ENCODE results near the gene OBP2B.
"Not testable (repeated sequence)": the region's sequence is repeated elsewhere in the genome, so short reads cannot be mapped to it uniquely, and the experiment has no call there.

Gene OBP2B

DNA sequence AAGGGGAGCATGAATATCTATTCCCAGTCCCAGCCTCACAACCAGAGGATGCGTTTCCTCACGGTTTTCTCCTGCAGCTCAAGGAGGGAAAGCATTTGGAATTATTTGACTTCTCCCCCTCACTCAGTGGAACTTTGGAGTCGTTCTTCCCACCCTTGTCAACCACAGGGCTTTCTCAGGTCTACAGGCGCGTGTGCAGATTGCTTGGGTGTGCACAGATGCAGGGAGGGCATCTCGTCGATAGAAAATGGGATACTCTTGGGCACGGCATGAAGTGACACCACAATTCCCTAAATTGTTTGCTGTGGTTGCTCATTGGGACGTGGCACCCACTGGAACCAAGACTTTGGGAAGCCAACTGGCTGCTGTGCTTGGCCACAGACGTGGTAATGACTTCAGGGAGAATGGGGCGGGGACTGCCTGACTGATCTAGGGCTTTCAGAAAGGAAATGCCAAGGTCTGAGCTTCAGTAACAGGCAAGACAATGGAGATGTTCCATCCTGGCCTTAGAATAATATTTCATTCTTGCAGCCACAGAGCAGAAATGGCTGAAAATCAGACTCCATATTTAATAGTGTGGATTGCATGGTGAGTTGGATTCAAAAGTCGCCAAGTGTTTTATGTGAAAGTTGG lies 12.2 kb upstream of the OBP2B start:
- no peak for DNase-seq (ENCODE audit: low spot score)

DNA sequence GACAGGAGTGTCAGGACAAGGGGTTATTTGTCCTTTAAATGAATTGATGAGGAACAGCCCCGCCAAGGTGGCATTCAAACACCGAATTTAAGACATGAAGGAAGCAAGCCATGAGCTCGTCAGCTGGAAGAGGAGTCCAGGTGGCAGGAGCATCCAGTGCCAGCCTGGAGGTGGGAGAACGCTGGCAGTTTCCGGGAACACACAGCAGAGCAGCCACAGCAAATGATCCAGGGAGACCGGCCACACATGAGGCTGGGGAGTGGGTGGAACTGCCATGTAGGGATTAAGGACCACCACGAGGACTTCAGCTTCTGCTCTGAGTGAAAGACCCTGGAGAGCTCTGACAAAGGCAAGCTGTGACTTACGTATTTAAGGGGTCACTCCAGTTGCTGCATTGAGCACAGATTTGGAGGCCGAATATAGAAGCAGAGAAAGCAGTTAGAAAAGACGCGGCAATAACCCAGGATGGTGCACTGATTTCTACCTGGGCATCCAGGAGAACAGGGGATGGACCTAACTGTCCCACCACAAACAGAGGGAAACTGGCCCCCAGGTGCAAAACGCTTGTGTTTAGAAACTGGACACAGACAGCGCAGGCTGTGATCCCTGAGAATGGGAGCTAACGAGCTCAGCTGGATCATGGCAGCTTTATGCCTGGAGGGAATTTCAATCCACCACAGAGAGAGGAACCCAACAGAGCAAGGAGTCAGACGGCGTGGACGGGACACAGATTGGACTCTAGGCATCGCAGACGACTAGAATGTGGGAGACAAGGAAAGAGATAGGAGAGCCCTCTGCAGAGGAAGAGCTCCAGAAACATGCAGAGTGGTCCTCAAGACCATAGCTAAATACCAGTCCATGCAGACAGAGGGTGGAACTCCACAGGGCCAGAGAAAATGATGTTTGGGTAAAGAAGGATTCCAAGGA lies 9.3 kb upstream of the OBP2B start:
- DNase-seq (ENCODE audit: low spot score) = not testable (repeated sequence)

DNA sequence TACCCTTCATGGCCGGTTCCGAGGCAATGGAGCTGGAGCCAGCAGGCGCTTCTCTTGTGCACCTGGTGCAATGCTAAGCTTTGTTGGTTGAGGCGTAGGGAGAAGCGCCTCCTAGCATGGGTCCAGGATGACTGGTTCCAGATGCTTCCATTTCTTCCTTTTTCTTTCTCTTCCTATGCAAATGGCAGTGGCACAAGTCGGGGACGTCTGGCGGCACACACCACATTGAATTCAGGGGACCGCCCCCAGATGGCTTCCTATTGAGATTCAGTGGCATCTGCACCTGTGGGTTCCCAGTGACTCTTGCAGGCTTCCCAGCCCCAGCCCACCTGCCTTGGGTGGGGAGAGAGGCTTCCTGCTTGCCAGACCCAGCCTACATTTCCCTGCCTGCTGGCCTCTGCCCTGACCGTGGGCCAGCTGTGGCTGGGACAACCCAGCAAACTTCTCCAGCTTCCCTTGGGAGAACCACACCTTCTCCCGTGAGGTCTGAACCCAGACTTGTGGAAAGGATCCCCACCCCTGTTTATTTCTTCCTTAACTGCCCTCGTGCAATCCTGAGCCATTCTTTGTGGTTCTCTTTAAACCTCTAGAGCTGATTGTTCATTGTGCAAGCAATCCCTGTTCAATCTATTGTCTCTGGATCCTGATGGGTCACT lies 8.4 kb upstream of the OBP2B start:
- DNase-seq (ENCODE audit: low spot score) = not testable (repeated sequence)

DNA sequence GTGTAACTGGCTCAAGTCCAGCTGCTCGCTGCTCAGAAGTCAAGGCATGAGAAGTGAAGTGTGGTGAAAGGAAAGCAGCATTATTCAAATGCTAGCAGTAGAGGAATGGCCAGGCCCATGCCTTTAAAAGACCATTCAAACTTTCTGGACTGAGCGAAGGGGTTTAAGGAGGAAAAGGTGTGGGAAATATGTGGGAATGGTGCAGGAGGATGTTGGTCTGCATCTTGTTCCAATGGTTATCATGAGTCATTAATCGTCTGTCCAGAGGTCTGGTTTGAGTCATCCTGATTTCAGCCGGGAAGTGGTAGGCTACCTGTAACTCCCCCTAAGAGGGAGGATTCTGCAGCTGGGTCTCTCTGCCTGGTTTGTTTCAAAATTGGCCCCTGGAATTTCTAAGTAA lies 5.2 kb upstream of the OBP2B start:
- DNase-seq (ENCODE audit: low spot score) = not testable (repeated sequence)

DNA sequence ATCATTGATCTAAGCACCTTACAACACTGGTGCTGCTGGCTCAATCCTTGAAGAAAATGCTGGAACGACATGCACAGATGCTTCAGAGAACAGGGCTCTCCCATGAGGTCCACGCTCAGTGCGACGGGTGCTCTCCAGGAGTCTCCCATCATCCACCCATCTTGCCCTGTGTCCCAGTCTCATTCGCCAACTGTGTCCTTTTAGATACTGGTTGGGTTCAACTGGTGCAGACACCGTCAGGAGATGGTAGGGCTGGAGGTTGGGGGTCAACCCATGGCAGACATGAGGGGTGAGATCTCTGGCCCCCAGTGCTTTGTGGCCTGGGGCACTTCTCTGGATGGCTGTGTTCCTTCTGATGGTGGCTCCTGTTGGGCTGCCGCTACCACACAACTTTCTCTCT lies 1.6 kb upstream of the OBP2B start:
- DNase-seq (ENCODE audit: low spot score) = no peak

DNA sequence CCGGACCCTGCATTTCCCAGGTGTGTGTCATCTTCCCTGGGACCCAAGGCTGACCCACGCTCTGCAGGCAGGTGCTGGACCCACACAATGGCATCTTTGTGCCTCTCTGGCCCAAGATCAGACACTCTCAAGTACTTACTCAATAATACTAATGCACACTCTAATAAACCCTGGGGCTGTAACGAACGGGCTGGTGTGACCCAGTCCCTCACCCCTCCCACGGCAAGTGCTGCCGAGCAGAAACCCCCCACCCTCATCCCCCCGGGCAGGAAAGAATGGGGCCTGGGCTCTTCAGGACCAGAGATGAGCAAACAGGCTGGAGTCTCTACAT lies 1.1 kb upstream of the OBP2B start:
- DNase-seq (ENCODE audit: low spot score) = no peak

DNA sequence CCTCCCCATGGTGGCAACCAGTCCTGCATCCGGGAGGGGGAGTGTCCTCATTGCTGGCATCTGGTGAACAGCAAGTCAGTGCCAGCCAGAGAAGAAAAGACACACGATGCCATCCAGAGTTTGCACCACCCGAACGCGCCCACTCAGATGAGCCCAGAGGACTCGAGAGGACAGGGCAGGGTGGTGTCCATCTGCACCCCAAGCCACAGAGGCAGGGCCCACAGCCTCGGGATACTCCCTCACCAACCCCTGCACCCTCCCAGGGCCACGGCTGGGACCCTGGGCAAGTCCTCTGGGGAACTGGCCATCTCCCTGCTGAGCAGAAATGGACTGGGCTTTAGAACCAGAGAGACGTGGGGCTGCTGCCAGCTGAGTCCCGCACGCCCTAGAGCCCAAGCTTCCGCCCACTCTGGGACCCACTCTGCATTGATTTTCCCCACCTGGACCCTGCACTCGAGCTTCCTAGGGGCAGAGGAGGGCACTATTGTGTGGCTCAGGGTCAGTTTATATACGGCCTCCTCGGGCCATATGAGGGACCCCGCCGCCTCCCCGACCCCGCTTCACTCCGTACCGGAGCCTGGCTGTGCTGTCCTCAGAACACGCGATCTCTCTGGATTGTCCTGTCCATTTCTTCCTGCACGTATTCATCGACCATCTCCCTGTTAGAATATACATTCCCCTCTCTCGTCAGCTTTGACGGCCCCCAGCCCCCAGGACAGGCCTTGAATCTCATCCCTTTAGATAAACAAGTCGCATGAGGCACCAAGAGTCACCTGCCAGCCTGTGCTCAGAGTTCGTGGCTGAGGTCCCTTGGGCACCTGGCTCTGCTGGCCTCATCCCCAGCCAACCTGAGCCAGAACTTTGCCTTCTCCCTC lies 514 bp upstream of the OBP2B start:
- DNase-seq (ENCODE audit: low spot score) = not testable (repeated sequence)

DNA sequence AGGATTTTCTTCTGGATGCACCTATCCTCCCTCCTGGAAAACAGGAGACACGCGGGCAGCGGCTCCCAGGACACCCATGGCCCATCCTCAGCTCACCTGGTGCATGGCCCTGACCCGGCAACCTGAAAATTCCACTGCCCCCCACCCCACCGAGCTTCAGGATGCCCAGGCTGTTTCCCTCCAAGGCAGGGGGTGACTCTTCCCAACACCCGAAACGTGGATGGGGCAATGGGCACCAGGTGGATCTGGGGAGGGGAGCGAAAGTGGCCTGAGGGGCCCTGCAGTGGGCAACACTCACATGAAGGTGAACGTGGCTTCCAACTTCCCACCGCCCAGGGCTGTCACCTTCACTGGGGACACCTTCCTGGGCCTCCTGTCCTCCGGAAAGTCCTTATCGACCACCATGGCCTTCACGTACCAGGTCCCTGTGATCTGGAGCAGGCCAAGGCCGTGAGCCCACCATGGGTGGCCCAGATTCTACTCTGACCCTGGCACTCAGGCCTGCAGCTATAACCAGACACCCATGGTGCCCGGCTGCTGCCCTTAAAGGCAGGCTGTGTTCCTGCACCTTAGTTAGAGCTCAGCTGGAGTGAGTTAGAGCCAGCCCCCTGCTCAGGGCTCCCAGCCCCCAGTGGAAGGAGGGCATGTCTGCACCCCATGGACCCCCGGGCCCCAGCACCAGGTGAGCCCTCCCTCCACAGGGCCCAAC lies 725 bp downstream of the OBP2B start:
- DNase-seq (ENCODE audit: low spot score) = not testable (repeated sequence)

DNA sequence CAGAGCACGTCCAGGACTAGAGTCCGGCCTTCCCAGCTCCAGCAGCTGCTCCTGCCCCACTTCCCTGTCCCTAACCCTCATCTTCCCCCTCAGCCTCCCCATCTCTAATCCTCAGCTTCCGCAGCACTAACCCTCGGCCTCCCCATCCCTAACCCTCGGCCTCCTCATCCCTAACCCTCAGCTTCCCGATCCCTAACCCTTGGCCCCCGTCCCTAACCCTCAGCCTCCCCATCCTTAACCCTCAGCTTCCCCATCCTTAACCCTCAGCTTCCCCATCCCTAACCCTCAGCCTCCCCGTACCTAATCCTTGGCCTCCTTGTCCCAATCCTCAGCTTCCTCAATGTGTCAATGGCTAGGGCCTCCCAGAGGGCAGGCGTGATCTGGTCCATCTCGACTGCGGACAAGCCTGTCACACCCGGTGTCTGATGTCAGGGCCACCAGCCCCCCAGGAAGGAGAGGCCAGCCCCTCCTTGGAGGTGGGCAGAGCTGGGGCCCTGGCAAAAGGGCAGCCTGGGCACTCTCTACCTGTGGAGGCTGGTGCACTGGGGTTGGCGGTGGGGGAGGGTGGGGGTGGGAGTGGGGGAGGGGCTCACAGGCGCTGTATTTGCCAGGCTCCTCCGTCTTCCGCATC lies 1.4 kb downstream of the OBP2B start:
- no peak for DNase-seq (ENCODE audit: low spot score)

DNA sequence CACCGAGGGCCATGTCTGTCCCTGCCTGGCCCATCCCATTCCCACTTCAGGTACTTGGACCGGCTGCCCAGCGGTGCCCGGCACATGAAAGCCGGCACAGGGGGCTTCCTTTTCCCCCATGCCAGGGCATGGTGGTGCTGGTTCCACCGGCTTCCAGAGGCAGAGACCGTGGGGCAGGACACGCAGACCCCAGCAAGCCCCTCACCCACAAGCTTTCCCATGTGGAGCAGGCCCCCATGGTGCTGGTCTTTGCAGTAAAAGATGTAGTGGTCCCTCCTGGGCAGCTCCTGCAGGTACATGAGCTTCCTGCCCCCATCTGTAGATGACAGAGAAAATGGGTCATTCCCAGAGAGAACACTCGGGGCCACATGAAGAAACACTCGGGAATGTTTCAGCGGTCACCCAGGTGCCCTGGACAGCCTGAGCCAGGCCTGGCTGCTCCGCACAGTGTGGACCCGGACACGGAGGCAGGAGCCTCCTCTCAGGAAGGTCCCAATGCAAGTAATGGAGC lies 2.0 kb downstream of the OBP2B start:
- DNase-seq (ENCODE audit: low spot score) = no peak

DNA sequence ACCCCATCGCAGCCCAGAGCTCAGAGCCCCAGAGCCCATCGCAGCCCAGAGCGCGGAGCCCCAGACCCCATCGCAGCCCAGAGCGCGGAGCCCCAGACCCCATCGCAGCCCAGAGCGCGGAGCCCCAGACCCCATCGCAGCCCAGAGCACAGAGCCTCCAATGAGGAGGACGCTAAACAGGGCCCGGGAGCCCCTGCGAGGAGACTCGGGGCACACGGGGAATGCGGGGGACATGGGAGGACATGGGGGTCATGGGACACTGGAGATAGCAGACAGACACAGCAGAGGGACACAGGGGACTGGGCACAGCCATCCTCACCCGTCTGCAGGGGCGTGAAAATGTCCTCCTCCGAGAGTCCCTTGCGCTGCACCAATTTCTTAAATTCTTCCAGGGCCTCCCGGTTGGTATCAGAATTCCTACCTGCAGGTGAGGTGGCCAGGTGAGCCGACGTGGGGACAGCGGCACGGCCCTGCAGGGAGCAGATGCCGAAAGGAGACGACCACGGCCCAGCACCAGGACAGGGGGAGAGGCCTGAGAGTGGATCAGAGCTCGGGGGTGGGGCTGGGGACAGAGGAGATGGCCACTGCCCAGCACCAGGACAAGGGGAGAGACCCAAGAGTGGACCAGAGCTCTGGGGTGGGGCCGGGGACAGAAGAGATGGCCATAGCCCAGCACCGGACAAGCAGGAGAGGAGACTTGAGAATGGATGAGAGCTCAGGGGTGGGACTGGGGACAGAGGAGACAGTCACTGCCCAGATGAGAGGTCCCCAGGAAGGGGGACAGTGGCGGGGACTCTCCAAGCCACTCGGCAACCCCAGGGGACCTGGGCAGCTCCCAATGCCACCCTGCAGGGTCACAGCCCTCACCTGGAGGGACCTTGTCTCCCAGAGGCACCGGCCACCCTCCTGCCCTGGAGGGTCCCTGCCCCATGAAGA lies 2.8 kb downstream of the OBP2B start:
- no peak for DNase-seq (ENCODE audit: low spot score)

DNA sequence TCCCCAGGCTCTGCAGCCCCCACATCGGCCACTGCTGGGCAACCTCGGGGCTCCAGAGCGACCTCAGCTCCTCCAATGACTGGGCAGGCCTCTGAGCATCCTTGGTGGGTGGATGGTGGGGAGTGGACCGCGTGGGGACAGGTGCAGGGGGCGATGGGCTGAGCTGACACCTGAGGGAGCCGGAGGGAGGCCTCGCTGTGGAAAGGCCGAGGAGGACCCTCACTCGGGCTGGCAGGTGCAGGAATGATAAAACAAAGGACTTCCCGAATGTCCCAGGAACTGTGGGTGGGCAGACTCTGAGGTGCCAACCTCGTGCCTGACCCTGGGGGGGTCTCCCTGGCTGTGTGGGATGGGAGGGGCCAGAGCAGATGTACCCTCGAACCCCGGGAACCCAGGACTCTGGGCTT lies 3.6 kb downstream of the OBP2B start:
- not testable (repeated sequence) for DNase-seq (ENCODE audit: low spot score)

DNA sequence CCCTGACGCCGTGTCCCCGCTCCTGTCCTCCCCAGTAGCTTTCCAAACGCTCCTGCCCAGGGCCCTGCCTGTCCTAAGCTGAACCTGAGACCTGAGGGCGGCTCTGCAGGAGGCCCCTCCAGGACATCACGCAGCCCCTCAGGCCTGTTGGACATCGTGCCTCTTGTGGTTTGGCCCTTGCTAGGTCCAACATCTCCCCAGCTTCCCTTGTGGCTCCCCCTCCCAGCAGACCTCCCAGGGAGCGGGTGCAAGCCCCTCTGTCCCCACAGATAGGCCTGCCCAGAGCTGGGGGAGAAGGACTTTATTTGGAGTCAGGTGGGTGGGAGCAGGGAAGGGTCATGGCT lies 4.1 kb downstream of the OBP2B start:
- no peak for DNase-seq (ENCODE audit: low spot score)

DNA sequence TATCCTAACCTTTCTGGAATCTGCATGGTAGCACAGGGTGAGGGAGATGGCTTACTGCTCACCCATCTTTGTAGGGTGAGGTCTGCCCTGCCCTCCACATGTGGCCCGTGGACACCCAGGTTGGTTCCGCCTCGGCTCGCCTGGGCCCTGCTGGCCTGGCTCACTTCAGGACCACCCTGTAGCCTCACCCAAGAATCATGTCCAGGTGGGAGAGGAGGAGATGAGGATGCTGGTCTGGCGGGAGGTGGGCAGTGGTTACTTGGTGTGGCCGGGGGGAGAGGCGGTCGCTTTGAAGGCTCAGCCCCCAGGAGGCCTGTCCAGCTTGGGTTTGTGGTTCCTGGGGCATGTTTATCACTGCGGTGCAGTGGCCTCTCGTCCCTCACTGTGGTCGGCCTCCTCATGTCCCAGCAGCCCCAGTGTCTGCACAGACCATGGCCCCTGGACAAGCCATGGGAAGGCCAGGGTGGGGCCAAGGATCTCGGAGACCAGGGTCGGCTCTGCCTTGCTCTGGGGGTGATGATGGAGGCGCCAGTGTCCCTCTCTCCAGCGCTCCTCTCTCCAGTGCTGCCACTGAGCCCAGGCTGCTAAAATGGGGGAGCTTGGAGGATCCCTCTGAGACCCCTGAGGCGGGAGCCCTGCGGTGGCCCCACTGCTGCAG lies 4.6 kb downstream of the OBP2B start:
- DNase-seq (ENCODE audit: low spot score) = no peak

DNA sequence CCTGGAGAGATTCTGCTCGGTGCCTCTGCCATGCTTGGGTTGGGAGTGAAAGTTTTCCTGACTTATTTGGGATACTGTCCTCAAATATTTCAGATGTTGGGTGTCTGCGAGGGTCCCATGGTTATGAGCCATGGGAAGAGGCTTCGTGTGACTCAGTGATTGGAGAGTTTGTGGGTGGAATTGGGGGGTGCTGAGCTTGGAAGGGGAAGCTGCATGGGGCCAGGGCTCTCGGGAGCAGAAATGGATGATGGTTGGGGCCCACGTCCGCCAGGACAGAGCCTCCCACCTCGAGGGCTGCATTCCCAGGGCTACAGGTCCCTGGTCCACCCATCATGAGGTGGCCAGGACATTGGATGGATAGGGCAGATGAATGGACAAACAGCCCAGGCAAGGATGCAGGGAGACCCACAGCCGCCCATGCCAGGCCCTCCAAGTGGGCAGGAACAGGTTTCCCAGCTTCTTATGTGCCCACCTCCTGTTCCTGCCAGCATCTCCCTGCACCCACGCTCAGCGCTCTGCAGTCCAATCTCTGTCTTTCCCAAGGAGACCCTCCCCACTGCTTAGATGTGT lies 5.5 kb downstream of the OBP2B start:
- DNase-seq (ENCODE audit: low spot score) = no peak

DNA sequence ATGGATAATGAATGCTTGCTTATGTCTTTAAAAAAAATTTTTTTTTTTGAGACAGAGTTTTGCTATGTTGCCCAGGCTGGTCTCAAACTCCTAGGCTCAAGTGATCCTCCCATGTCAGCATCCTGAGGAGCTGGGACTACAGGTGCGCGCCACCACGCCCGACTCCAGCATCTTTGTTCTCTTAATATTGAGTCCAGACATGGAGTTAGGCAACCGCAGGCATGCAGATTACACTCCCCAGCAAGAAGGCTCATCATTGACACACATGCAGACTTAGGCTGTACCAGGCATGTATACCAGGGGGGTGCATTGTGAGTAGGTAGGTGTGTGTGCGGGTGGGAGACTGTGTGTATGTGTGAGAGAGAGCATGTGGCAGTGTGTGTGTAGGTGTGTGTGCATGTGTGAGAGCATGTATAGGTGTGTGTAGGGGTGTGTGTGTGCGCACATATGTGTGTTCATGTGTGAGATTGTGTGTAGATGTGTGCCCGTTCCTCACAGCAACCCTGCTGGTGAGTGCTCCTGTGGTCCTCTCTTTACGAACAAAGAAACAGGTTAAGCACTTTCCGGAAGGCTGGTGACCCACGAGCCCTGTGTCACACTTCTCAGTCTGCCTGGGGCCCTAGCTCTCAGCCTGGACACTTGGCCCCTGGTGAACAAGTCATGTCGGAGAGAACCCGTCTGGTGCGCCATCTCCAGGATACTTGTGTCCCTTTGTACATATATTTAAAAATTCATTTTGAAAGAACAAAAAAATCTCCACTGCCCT lies 6.2 kb downstream of the OBP2B start:
- DNase-seq (ENCODE audit: low spot score) = no peak

DNA sequence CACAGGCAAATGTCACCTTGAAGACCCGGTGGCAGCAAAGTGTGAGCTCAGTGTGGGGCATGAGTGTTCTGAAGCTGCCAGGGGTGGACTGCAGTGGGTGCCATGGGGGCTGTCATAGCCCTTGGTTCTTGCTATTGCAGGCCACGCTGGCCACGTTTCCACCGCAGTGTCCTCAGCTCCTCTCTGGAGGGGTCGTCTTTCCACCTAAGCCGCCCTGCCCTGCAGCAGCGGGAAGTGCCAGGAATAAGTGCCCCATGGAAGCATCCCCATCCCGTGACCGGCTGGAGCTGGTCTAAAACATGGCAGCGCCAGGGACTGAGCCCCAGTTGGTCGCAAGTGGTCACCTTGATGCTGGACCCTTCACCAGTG lies 6.9 kb downstream of the OBP2B start:
- no peak for DNase-seq (ENCODE audit: low spot score)

Data from kidney capillary endothelial cell (primary cell).